B cell (primary cell): ENCODE results near the gene GRID1. TPM values are rescaled to one million over a fixed set of nuclear protein-coding genes. Genes with fewer than 3 reads are reported as not detected.

Source experiments
- ATAC-seq: fragments of 200-7000 bp; cut with Tn5 transposase; one replicate; pipeline ENCODE4 v1.10.0; 2021; ENCODE audit warnings: low read depth, mild to moderate bottlenecking, moderate number of reproducible peaks, moderate library complexity
- CTCF ChIA-PET: fragments of 350-600 bp; sonication (Branson Sonifier 250); formaldehyde crosslinking; loops from one replicate; lab custom pipeline; 2021; ENCODE audit warnings: antibody characterized with exemption, inconsistent platforms; lab: Charles Lee
- POLR2A ChIA-PET: fragments of 350-600 bp; sonication (Branson Sonifier 250); formaldehyde crosslinking; loops from one replicate; lab custom pipeline; 2021; ENCODE audit warnings: antibody characterized with exemption; lab: Charles Lee
- DNase-seq: peaks from one replicate; pipeline ENCODE4 v3.0.0; 2013
- H2AFZ ChIP-seq: 2 replicates; pipeline ENCODE4 v1.6.1; 2012; ENCODE audit warnings: mild to moderate bottlenecking, low read depth, low read length; ENCODE audit not compliant: insufficient read depth, poor library complexity, severe bottlenecking
- H3K27ac ChIP-seq, 2 donors: 1 replicate in 1 of 2; 2 replicates in 1 of 2; pipeline ENCODE4 v1.5.1; 2012 to 2013; ENCODE audit warnings: low read length in 2 of 2, mild to moderate bottlenecking in 2 of 2, moderate library complexity in 1 of 2
- H3K27me3 ChIP-seq, 4 experiments: fragments of 200-600 bp in 1 of 4; sonication (generic) in 1 of 4; replicated peaks in 1 of 4; 1 replicate in 2 of 4; 2 replicates in 2 of 4; pipeline versions ENCODE4 v1.6.1 to v1.7.0; 2013 to 2016; ENCODE audit warnings: low read length in 3 of 4, mild to moderate bottlenecking in 2 of 4, mixed read lengths in 1 of 4, moderate library complexity in 1 of 4; ENCODE audit not compliant: insufficient read depth in 4 of 4, control insufficient read depth in 3 of 4; ENCODE audit errors: control extremely low read depth in 1 of 4
- H3K36me3 ChIP-seq, 2 experiments: replicated peaks in 1 of 2; 1 replicate in 1 of 2; 2 replicates in 1 of 2; pipeline versions ENCODE4 v1.6.1 to v1.7.1; 2013; ENCODE audit warnings: low read length in 1 of 2; ENCODE audit not compliant: insufficient read depth in 2 of 2, control insufficient read depth in 1 of 2; ENCODE audit errors: control extremely low read depth in 1 of 2, extremely low read depth in 1 of 2
- H3K4me1 ChIP-seq, 2 donors: fragments of 200-600 bp in 1 of 2; sonication (generic) in 1 of 2; 1 replicate in 1 of 2; 2 replicates in 1 of 2; pipeline versions ENCODE4 v1.5.1 to v1.6.1; 2013 to 2017; ENCODE audit warnings: low read length in 2 of 2; ENCODE audit not compliant: control insufficient read depth in 2 of 2, insufficient read depth in 2 of 2
- H3K4me2 ChIP-seq: replicated peaks from 2 replicates; pipeline ENCODE3; 2012; ENCODE audit warnings: mild to moderate bottlenecking, low read depth, low read length; ENCODE audit not compliant: poor library complexity, severe bottlenecking
- H3K4me3 ChIP-seq, 5 experiments: fragments of 200-600 bp in 1 of 5; sonication (generic) in 1 of 5; 1 replicate in 3 of 5; 2 replicates in 2 of 5; pipeline versions ENCODE4 v1.5.1 to v1.7.0; 2011 to 2016; ENCODE audit warnings: low read length in 4 of 5, mild to moderate bottlenecking in 4 of 5, low read depth in 2 of 5, control low read depth in 1 of 5, moderate library complexity in 1 of 5; ENCODE audit not compliant: insufficient read depth in 1 of 5; ENCODE audit errors: control extremely low read depth in 1 of 5, extremely low read depth in 1 of 5
- H3K79me2 ChIP-seq: fragments of 200-600 bp; sonication (generic); one replicate; pipeline ENCODE4 v1.6.0; 2016; ENCODE audit warnings: low read length; ENCODE audit not compliant: control insufficient read depth, insufficient read depth
- H3K9ac ChIP-seq: fragments of 200-600 bp; sonication (generic); 2 replicates; pipeline ENCODE4 v1.6.1; 2017; ENCODE audit warnings: mild to moderate bottlenecking, low read length, moderate library complexity
- H3K9me3 ChIP-seq, 3 donors: one replicate each; pipeline versions ENCODE4 v1.6.1 to v1.7.1; 2013; ENCODE audit warnings: low read length in 2 of 3; ENCODE audit not compliant: control insufficient read depth in 2 of 3, insufficient read depth in 1 of 3; ENCODE audit errors: control extremely low read depth in 1 of 3
- H4K20me1 ChIP-seq: 2 replicates; pipeline ENCODE4 v1.6.0; 2012; ENCODE audit warnings: mild to moderate bottlenecking, low read length; ENCODE audit not compliant: insufficient read depth, control insufficient read depth, poor library complexity, severe bottlenecking
- H3K27ac Mint-ChIP-seq: one replicate; pipeline ENCODE4 v1.8.0; 2021; ENCODE audit warnings: mixed read lengths
- H3K27me3 Mint-ChIP-seq: one replicate; pipeline ENCODE4 v1.8.0; 2021; ENCODE audit warnings: mixed read lengths
- H3K4me1 Mint-ChIP-seq: one replicate; pipeline ENCODE4 v1.8.0; 2021; ENCODE audit warnings: mixed read lengths
- H3K4me3 Mint-ChIP-seq: one replicate; pipeline ENCODE4 v1.8.0; 2021; ENCODE audit warnings: mixed read lengths
- H3K9me3 Mint-ChIP-seq: one replicate; pipeline ENCODE4 v1.8.0; 2022; ENCODE audit warnings: mixed read lengths; ENCODE audit not compliant: insufficient read depth
- CTCF ChIP-seq: fragments of 200-600 bp; IDR thresholded peaks from one replicate; pipeline ENCODE4 v1.8.0; 2022; ENCODE audit warnings: antibody characterized with exemption, mild to moderate bottlenecking
- EZH2 ChIP-seq: IDR thresholded peaks from 2 replicates; pipeline ENCODE4 v1.6.1; 2012; ENCODE audit warnings: borderline replicate concordance, low read depth, mild to moderate bottlenecking, moderate library complexity, low read length; ENCODE audit not compliant: insufficient read depth, poor library complexity, severe bottlenecking
- WGBS: methylation state at CpG from one replicate; pipeline ENCODE4 v1.1.5; 2013; ENCODE audit warnings: missing lambda C conversion rate; ENCODE audit not compliant: insufficient coverage; 5-methylcytosine and 5-hydroxymethylcytosine counted together
- intact Hi-C: fragments of 100-400 bp; cut with micrococcal nuclease; formaldehyde crosslinking; loops from one replicate; pipeline ENCODE4 v1.10.0; 2022
- polyA plus RNA-seq: library from polyadenylated mRNA; depleted of rRNA; stranded (reverse); fragments of >200 nt; gene quantifications from 2 replicates; pipeline ENCODE4 v1.2.3, GENCODE V29; 2012
- total RNA-seq, 2 donors: library from RNA; stranded (reverse); fragments of 120-200 nt in 1 of 2; gene quantifications; 1 replicate in 1 of 2; 2 replicates in 1 of 2; pipeline versions ENCODE4 v1.2.3 to v1.2.4, GENCODE V29; 2013 to 2022

GRID1 gene
- total and polyA plus RNA-seq, 2 donors (not counting 1 experiment from before 2014, with no cell fraction given) = not detected

DNA sequence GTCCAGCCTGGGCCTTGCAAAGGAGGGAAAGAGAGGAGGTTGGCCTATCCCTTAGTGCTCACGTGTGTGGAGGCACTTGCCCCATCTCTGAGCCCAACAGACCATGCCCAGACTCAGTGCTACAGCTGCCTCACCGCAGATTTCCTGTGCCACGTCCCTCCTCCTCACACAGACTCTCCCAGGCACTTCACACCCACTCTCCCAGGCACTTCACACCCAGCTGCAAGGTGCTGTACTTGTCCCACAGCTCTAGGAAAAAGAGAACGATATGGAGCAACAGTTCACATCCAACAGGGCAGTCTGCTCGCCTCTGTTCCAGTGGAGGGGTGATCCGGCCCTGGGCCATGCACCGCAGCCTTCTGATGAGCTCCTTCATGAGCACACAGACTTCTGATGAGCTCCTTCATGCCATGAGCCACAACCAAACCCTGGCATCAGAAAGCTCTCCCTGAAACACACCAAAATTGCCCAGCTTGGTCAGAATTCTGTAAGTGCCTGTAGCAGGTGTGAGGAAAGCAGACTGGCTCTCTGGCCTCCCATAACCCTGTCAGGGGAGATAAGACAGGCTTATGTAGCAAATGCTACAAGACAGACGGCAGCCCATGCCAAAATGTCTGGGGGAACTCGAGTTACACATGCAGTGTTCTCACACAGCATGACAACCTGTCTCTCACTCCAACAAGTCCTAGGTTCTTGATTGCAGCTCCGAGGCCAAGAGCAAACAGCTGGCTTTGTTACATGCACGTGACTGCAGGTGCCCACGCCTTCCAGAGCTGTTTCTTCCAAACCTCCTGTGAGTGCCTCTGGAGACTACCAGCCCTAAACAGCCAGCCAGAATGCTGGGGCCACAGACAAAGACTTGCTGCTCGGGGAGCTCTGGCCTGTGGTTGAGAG lies 348.5 kb downstream of the GRID1 start:
- H3K36me3 ChIP-seq = no peaks in the 10 kb centered on the region
- intact Hi-C loops = no loop called here
- Mint-ChIP-seq H3K4me3 (no peak overlapping the region), H3K27ac (no peak overlapping the region), H3K4me1 (peaks cover 19% of the 10 kb centered on the region), H3K9me3 (no peaks in the 10 kb centered on the region), H3K27me3 (peaks cover 7% of the 10 kb centered on the region)
- no peaks in the 10 kb centered on the region for H3K9me3 ChIP-seq
- ChIA-PET CTCF (interaction anchor here (0.9 kb wide), 1 partner anchor 11 kb away, joined by 3 read pairs; no protein-coding TSS in a partner anchor), POLR2A (no interaction called here)
- peaks cover 0 to 7% of the 10 kb centered on the region in 2 donors for H3K4me1 ChIP-seq
- WGBS = 53% methylated on average over 11 of the region's 13 CpGs
- no peak overlapping the region for H3K4me3 ChIP-seq
- no peak overlapping the region for H3K27ac ChIP-seq
- no peak overlapping the region for H2AFZ ChIP-seq
- H3K79me2 ChIP-seq = no peaks in the 10 kb centered on the region
- H3K9ac ChIP-seq = no peak overlapping the region
- no peaks in the 10 kb centered on the region for H4K20me1 ChIP-seq
- ATAC-seq = no peak
- no peak overlapping the region for H3K4me2 ChIP-seq
- H3K27me3 ChIP-seq = no peaks in the 10 kb centered on the region
- TF ChIP-seq CTCF (no peak), EZH2 (no peak)
- DNase-seq = no peak

- Histone ChIP-seq H3K9me3 (no peaks in the 10 kb centered on the region), H4K20me1 (no peaks in the 10 kb centered on the region), H2AFZ (no peak overlapping the region), H3K79me2 (no peaks in the 10 kb centered on the region), H3K9ac (no peak overlapping the region), H3K36me3 (no peaks in the 10 kb centered on the region), H3K4me2 (no peak overlapping the region), H3K4me3 (no peak overlapping the region), H3K4me1 (peaks cover 0 to 7% of the 10 kb centered on the region in 2 donors), H3K27ac (no peak overlapping the region), H3K27me3 (peaks cover 0 to 3% (median 0%) of the 10 kb centered on the region in 4 experiments)
- no peaks in the 10 kb centered on the region for H3K9me3 Mint-ChIP-seq
- 71% methylated on average over 1 of the region's 2 CpGs for WGBS
- DNase-seq (no peak), ATAC-seq (no peak)
- ChIA-PET CTCF (no interaction called here), POLR2A (no interaction called here)
- no peak for TF ChIP-seq CTCF
- no peak for TF ChIP-seq EZH2
- H3K27me3 Mint-ChIP-seq = peaks cover 19% of the 10 kb centered on the region
- no peak overlapping the region for H3K27ac Mint-ChIP-seq
- H3K4me1 Mint-ChIP-seq = peaks cover 11% of the 10 kb centered on the region
- intact Hi-C loops = no loop called here
- H3K4me3 Mint-ChIP-seq = no peak overlapping the region
Observed at GRCh38 chr10:86013568-86013967, 353.0 kb downstream of the GRID1 start.
